ENCODE results near the gene COA1. TPM values are rescaled to one million over a fixed set of nuclear protein-coding genes. Genes with fewer than 3 reads are reported as not detected.

Gene COA1
- total RNA-seq, 4 donors from 2014 or later: 35.3 to 775 (median 40.0) TPM

GRCh38 chr7:43655584-43655983 lies 73.7 kb downstream of the COA1 start:
- H3K4me1 ChIP-seq: peaks cover 14% of the 10 kb centered on the region

GRCh38 chr7:43653891-43654504 lies 75.3 kb downstream of the COA1 start:
- H3K27me3 ChIP-seq: no peaks in the 10 kb centered on the region
- WGBS: 88% methylated on average over 4 of the region's 4 CpGs
- TF ChIP-seq POLR2A (IDR thresholded peaks at IDR 0.05) (no peak), EP300 (IDR thresholded peaks at IDR 0.05) (no peak), POLR2AphosphoS5 (IDR thresholded peaks at IDR 0.05) (no peak), CTCF (IDR thresholded peaks at IDR 0.05) (no peak)
- DNase-seq (ENCODE audit: low spot score in 2 of 2): no peak
- H3K36me3 ChIP-seq: no peaks in the 10 kb centered on the region
- H3K4me1 ChIP-seq: peaks cover 29% of the 10 kb centered on the region
- H3K9me3 ChIP-seq: no peaks in the 10 kb centered on the region
- no peak overlapping the region for H3K4me3 ChIP-seq
- no peak overlapping the region for H3K27ac ChIP-seq

More at GRCh38 chr7:43655584-43655983, 73.7 kb downstream of the COA1 start:
- Histone ChIP-seq H3K27me3 (no peaks in the 10 kb centered on the region), H3K9me3 (no peaks in the 10 kb centered on the region), H3K27ac (no peak overlapping the region), H3K4me3 (no peak overlapping the region), H3K36me3 (no peaks in the 10 kb centered on the region)
- DNase-seq (ENCODE audit: low spot score in 2 of 2): no peak
- WGBS: 99% methylated on average over 3 of the region's 3 CpGs
- TF ChIP-seq EP300 (IDR thresholded peaks at IDR 0.05): no peak
- no peak for TF ChIP-seq POLR2A (IDR thresholded peaks at IDR 0.05)
- no peak for TF ChIP-seq CTCF (IDR thresholded peaks at IDR 0.05)
- no peak for TF ChIP-seq POLR2AphosphoS5 (IDR thresholded peaks at IDR 0.05)

GRCh38 chr7:43653466-43653865 lies 75.9 kb downstream of the COA1 start:
- Histone ChIP-seq H3K27ac (no peak overlapping the region), H3K4me3 (no peak overlapping the region), H3K27me3 (no peaks in the 10 kb centered on the region), H3K36me3 (no peaks in the 10 kb centered on the region), H3K9me3 (no peaks in the 10 kb centered on the region), H3K4me1 (peaks cover 35% of the 10 kb centered on the region)
- no peak for DNase-seq (ENCODE audit: low spot score in 2 of 2)
- TF ChIP-seq POLR2AphosphoS5 (IDR thresholded peaks at IDR 0.05) (no peak), POLR2A (IDR thresholded peaks at IDR 0.05) (no peak), EP300 (IDR thresholded peaks at IDR 0.05) (no peak), CTCF (IDR thresholded peaks at IDR 0.05) (no peak)
- WGBS: 86% methylated on average over 4 of the region's 4 CpGs

- Histone ChIP-seq H3K27me3 (no peaks in the 10 kb centered on the region), H3K27ac (no peak overlapping the region), H3K36me3 (no peaks in the 10 kb centered on the region), H3K4me3 (no peak overlapping the region), H3K4me1 (peaks cover 46% of the 10 kb centered on the region), H3K9me3 (no peaks in the 10 kb centered on the region)
- TF ChIP-seq POLR2A (IDR thresholded peaks at IDR 0.05): no peak
- no peak for TF ChIP-seq EP300 (IDR thresholded peaks at IDR 0.05)
- no peak for TF ChIP-seq POLR2AphosphoS5 (IDR thresholded peaks at IDR 0.05)
- no peak for TF ChIP-seq CTCF (IDR thresholded peaks at IDR 0.05)
- no peak for DNase-seq (ENCODE audit: low spot score in 2 of 2)
Measured at GRCh38 chr7:43652364-43652763, 77.0 kb downstream of the COA1 start.

GRCh38 chr7:43650457-43651052 lies 78.8 kb downstream of the COA1 start:
- 59% methylated on average over 9 of the region's 9 CpGs for WGBS
- H3K27ac ChIP-seq: peak overlapping the region; percentile 13
- no peak for TF ChIP-seq POLR2AphosphoS5 (IDR thresholded peaks at IDR 0.05)
- no peak for TF ChIP-seq EP300 (IDR thresholded peaks at IDR 0.05)
- no peak for TF ChIP-seq POLR2A (IDR thresholded peaks at IDR 0.05)
- TF ChIP-seq CTCF (IDR thresholded peaks at IDR 0.05): no peak
- H3K27me3 ChIP-seq: no peaks in the 10 kb centered on the region
- no peak overlapping the region for H3K4me3 ChIP-seq
- no peak for DNase-seq (ENCODE audit: low spot score in 2 of 2)
- H3K36me3 ChIP-seq: peaks cover 5% of the 10 kb centered on the region
- no peaks in the 10 kb centered on the region for H3K9me3 ChIP-seq
- H3K4me1 ChIP-seq: peaks cover 61% of the 10 kb centered on the region
